Esophagus squamous epithelium (tissue), 4 donors: ENCODE measurements around the gene CTXN2.

Experiments
- CTCF ChIP-seq, 6 experiments: fragments of 450-650 bp in 4 of 6; fragments of 200-600 bp in 2 of 6; sonication (generic) in 2 of 6; IDR thresholded peaks; one replicate each; pipeline ENCODE4 v1.5.1; 2016 to 2019; ENCODE audit warnings: antibody characterized with exemption in 6 of 6, mild to moderate bottlenecking in 4 of 6, moderate library complexity in 4 of 6
- POLR2A ChIP-seq, 4 donors: fragments of 450-650 bp; IDR thresholded peaks; one replicate each; pipeline ENCODE4 v1.6.1; 2017; ENCODE audit warnings: antibody characterized with exemption in 4 of 4, mild to moderate bottlenecking in 4 of 4, moderate library complexity in 3 of 4

GRCh38 chr15:48205981-48206380, 14.5 kb downstream of the CTXN2 start, which contains the start of gene SLC12A1:
- TF ChIP-seq POLR2A (IDR thresholded peaks at IDR 0.05) = no peak
- no peak for TF ChIP-seq CTCF (IDR thresholded peaks at IDR 0.05)
